K562 (cell line): ENCODE measurements around the gene SIRPA. TPM values are rescaled to one million over a fixed set of nuclear protein-coding genes. Genes with fewer than 3 reads are reported as not detected.

ENCODE experiments used
- ATAC-seq: fragments of 200-7000 bp; cut with Tn5 transposase; 3 replicates; pipeline ENCODE4 v1.9.1; 2020; ENCODE audit warnings: moderate library complexity
- BruUV-seq: library from RNA; stranded (reverse); fragments of 400-500 nt; replicated peaks from 2 replicates; lab custom pipeline; 2021; lab: Mats Ljungman, UMichigan
- CTCF ChIA-PET: fragments of 300-600 bp; formaldehyde crosslinking; extraction: SDS; loops from one replicate; lab custom pipeline; 2021; ENCODE audit warnings: low intra/inter-chr PET ratio; lab: Yijun Ruan, JAX
- POLR2A ChIA-PET: fragments of 300-600, 350-650 bp; sonication (Branson Sonifier 250); formaldehyde crosslinking; extraction: SDS; loops from one replicate; lab custom pipeline; 2021; ENCODE audit warnings: antibody characterized with exemption, inconsistent platforms; lab: Yijun Ruan, JAX
- DNase-seq, 4 experiments: peaks; one replicate each; pipeline versions ENCODE4 v3.0.0 to v3.0.0-alpha.2; 2011 to 2018; ENCODE audit warnings: low spot score in 3 of 4, mixed read lengths in 3 of 4; ENCODE audit errors: extremely low read depth in 1 of 4
- FAIRE-seq: peaks from 2 replicates; lab custom pipeline; 2011; peaks lifted over from hg19 to GRCh38; lab: Jason Lieb, UNC
- H2AFZ ChIP-seq: 2 replicates; pipeline ENCODE4 v1.6.0; 2011; ENCODE audit warnings: low read depth, low read length, control low read depth, inconsistent platforms
- H3K27ac ChIP-seq: fragments of 200-600 bp; 3 replicates; pipeline ENCODE4 v1.8.0; 2011; ENCODE audit warnings: low read depth, mild to moderate bottlenecking, control low read depth, inconsistent platforms, low read length, moderate library complexity, mixed read lengths; ENCODE audit errors: extremely low read depth
- H3K27me3 ChIP-seq, 2 experiments: fragments of 300-600 bp in 1 of 2; 2 replicates in 1 of 2; 3 replicates in 1 of 2; pipeline versions ENCODE4 v1.6.0 to v1.8.0; 2011; ENCODE audit warnings: inconsistent platforms in 2 of 2, low read length in 2 of 2, mild to moderate bottlenecking in 1 of 2, mixed read lengths in 1 of 2, moderate library complexity in 1 of 2; ENCODE audit not compliant: control insufficient read depth in 2 of 2, insufficient read depth in 2 of 2
- H3K36me3 ChIP-seq: fragments of 300-600 bp; 3 replicates; pipeline ENCODE4 v1.8.0; 2011; ENCODE audit warnings: mild to moderate bottlenecking, low read length, inconsistent platforms; ENCODE audit not compliant: control insufficient read depth, insufficient read depth
- H3K4me1 ChIP-seq, 2 experiments: fragments of 200-600 bp in 1 of 2; replicated peaks in 1 of 2; 2 replicates in 1 of 2; 3 replicates in 1 of 2; pipeline versions ENCODE4 v1.5.1 to v1.8.0; 2011; ENCODE audit warnings: inconsistent platforms in 2 of 2, low read length in 2 of 2, mild to moderate bottlenecking in 1 of 2, mixed read lengths in 1 of 2, moderate library complexity in 1 of 2; ENCODE audit not compliant: control insufficient read depth in 2 of 2, insufficient read depth in 2 of 2
- H3K4me2 ChIP-seq: 2 replicates; pipeline ENCODE4 v1.6.1; 2011; ENCODE audit warnings: low read length, control low read depth, inconsistent platforms, mixed read lengths; ENCODE audit not compliant: insufficient read depth
- H3K4me3 ChIP-seq: fragments of 200-600 bp; sonication (generic), shearing (Covaris generic); 2 replicates; pipeline ENCODE4 v1.5.1; 2016; ENCODE audit warnings: control low read depth, inconsistent platforms
- H3K79me2 ChIP-seq: fragments of 200-600 bp; 3 replicates; pipeline ENCODE4 v1.8.0; 2011; ENCODE audit warnings: low read length, inconsistent platforms; ENCODE audit not compliant: control insufficient read depth, insufficient read depth
- H3K9ac ChIP-seq, 2 experiments: 2 replicates each; pipeline versions ENCODE4 v1.6.0 to v1.6.1; 2011; ENCODE audit warnings: low read depth in 2 of 2, low read length in 2 of 2, control low read depth in 1 of 2, inconsistent platforms in 1 of 2, mild to moderate bottlenecking in 1 of 2, mixed read lengths in 1 of 2; ENCODE audit not compliant: insufficient read depth in 1 of 2
- H3K9me1 ChIP-seq: one replicate; pipeline ENCODE4 v1.6.0; 2011; ENCODE audit warnings: inconsistent platforms, mild to moderate bottlenecking, low read length, moderate library complexity; ENCODE audit not compliant: control insufficient read depth, insufficient read depth
- H3K9me3 ChIP-seq: replicated peaks from 2 replicates; pipeline ENCODE4 v1.5.1; 2011; ENCODE audit warnings: low read depth, low read length, inconsistent platforms; ENCODE audit not compliant: control insufficient read depth, insufficient read depth
- H4K20me1 ChIP-seq: replicated peaks from 2 replicates; pipeline ENCODE4 v1.6.1; 2011; ENCODE audit warnings: low read length, inconsistent platforms, mixed read lengths; ENCODE audit not compliant: control insufficient read depth, insufficient read depth
- CEBPG ChIP-seq, 3 experiments: fragments of 200-800 bp in 1 of 3; sonication (Bioruptor generic) in 1 of 3; sonication (generic) in 1 of 3; formaldehyde crosslinking in 1 of 3; IDR thresholded peaks in 2 of 3; conservative IDR thresholded peaks in 1 of 3; 2 replicates each; pipeline versions ENCODE4 v1.6.1 to v1.8.0; 2016 to 2022; ENCODE audit warnings: missing compliant biosample characterization in 2 of 3, missing genetic modification characterization in 2 of 3, mild to moderate bottlenecking in 1 of 3, missing genetic modification reagents in 1 of 3
- ELF4 ChIP-seq: fragments of 450-650 bp; formaldehyde crosslinking; IDR thresholded peaks from 2 replicates; pipeline ENCODE4 v1.4.0; 2022; ENCODE audit warnings: missing genetic modification characterization
- GABPA ChIP-seq: fragments of 200-800 bp; sonication (Bioruptor generic); conservative IDR thresholded peaks from 2 replicates; pipeline ENCODE4 v1.6.1; 2016; ENCODE audit warnings: low read depth, missing genetic modification characterization, missing compliant biosample characterization
- GATAD2A ChIP-seq: fragments of 450-650 bp; IDR thresholded peaks from 2 replicates; pipeline ENCODE4 v1.6.1; 2017
- HOXB6 ChIP-seq: fragments of 250-450 bp; sonication (Bioruptor Pico); IDR thresholded peaks from 2 replicates; pipeline ENCODE4 v1.5.1; 2022; ENCODE audit warnings: mild to moderate bottlenecking, borderline replicate concordance
- NR2F6 ChIP-seq: fragments of 450-650 bp; formaldehyde crosslinking; IDR thresholded peaks from 2 replicates; pipeline ENCODE4 v1.4.0; 2020; ENCODE audit warnings: mild to moderate bottlenecking
- POLR2AphosphoS2 ChIP-seq: IDR thresholded peaks from 2 replicates; pipeline ENCODE4 v1.6.1; 2012; ENCODE audit warnings: low read length, improper control_type of control experiment
- POLR2B ChIP-seq: fragments of 450-650 bp; IDR thresholded peaks from 2 replicates; pipeline ENCODE4 v1.6.1; 2018; ENCODE audit warnings: low read depth; ENCODE audit not compliant: partially characterized antibody
- TCF7 ChIP-seq: sonication (generic); IDR thresholded peaks from 2 replicates; pipeline ENCODE4 v1.6.1; 2016; ENCODE audit warnings: antibody characterized with exemption, borderline replicate concordance
- ZBTB34 ChIP-seq: fragments of 250-450 bp; sonication (Bioruptor Pico); IDR thresholded peaks from 2 replicates; pipeline ENCODE4 v1.8.0; 2021; ENCODE audit warnings: mild to moderate bottlenecking, moderate library complexity
- ZNF174 ChIP-seq: fragments of 250-450 bp; sonication (Bioruptor Pico); IDR thresholded peaks from 2 replicates; pipeline ENCODE4 v1.4.0; 2020; ENCODE audit warnings: mild to moderate bottlenecking
- ZNF277 ChIP-seq: fragments of 250-450 bp; sonication (Bioruptor Pico); IDR thresholded peaks from 2 replicates; pipeline ENCODE4 v1.8.0; 2022; ENCODE audit warnings: inconsistent platforms, mild to moderate bottlenecking, moderate library complexity, borderline replicate concordance
- ZNF408 ChIP-seq: fragments of 250-450 bp; sonication (Bioruptor Pico); IDR thresholded peaks from 2 replicates; pipeline ENCODE4 v1.4.0; 2020; ENCODE audit warnings: low read depth, mild to moderate bottlenecking, moderate library complexity
- ZNF592 ChIP-seq: fragments of 450-650 bp; IDR thresholded peaks from 2 replicates; pipeline ENCODE4 v1.6.1; 2017; ENCODE audit warnings: antibody characterized with exemption, mild to moderate bottlenecking
- ZNF707 ChIP-seq: fragments of 250-450 bp; sonication (Bioruptor Pico); conservative IDR thresholded peaks from 2 replicates; pipeline ENCODE4 v1.8.0; 2022; ENCODE audit warnings: inconsistent platforms, mild to moderate bottlenecking, moderate library complexity
- ZSCAN29 ChIP-seq: fragments of 450-650 bp; IDR thresholded peaks from 2 replicates; pipeline ENCODE4 v1.6.1; 2017
- WGBS: fragments of 100-300 bp; shearing (Covaris generic); methylation state at CpG from one replicate; pipeline ENCODE4 v1.1.6; 2016; ENCODE audit warnings: low coverage, mixed read lengths; ENCODE audit not compliant: insufficient coverage; ENCODE audit errors: missing lambda C conversion rate; 5-methylcytosine and 5-hydroxymethylcytosine counted together
- in situ Hi-C: fragments of 300-500 bp; cut with MboI; formaldehyde crosslinking; loops from 4 replicates; pipeline ENCODE4 v1.15.0; 2018; ENCODE audit warnings: inconsistent platforms, mixed read lengths
- intact Hi-C: fragments of 100-400 bp; cut with micrococcal nuclease; formaldehyde crosslinking; loops from 2 replicates; pipeline ENCODE4 v1.14.2; 2022
- polyA plus RNA-seq, 8 experiments: library from polyadenylated mRNA; depleted of rRNA in 4 of 8; stranded (reverse) in 5 of 8; unstranded in 3 of 8; fragments of >200 nt; fragmentation: Nextera tagmentation in 2 of 8; fragmentation: Illumina TruSeq in 1 of 8; extraction: Ambion mirVana in 2 of 8; extraction: Trizol in 1 of 8; gene quantifications; 2 replicates each; pipeline versions ENCODE4 v1.2.1 to v1.2.3, GENCODE V29; 2011 to 2014; ENCODE audit warnings: inconsistent platforms in 1 of 8, missing spikeins in 1 of 8
- total RNA-seq, 7 experiments: library from RNA; depleted of rRNA in 6 of 7; stranded (reverse); fragments of >200 nt in 6 of 7; fragmentation: Illumina TruSeq in 2 of 7; extraction: Trizol in 2 of 7; gene quantifications; 2 replicates each; pipeline versions ENCODE4 v1.2.1 to v1.2.3, GENCODE V29; 2011 to 2021; ENCODE audit warnings: low replicate concordance in 1 of 7

SIRPA gene
- total and polyA plus RNA-seq, 9 of the 15 experiments (the other 6 are each of a cell fraction or from before 2014, with no cell fraction given): 0.01 to 0.40 (median 0.11) TPM; not detected in 2

- 9% methylated on average over 9 of the region's 12 CpGs for WGBS
- Histone ChIP-seq H3K4me2 (no peak overlapping the region), H3K9ac (no peak overlapping the region), H4K20me1 (no peaks in the 10 kb centered on the region), H3K36me3 (no peaks in the 10 kb centered on the region), H3K9me3 (no peaks in the 10 kb centered on the region), H3K79me2 (no peaks in the 10 kb centered on the region), H3K4me1 (peaks cover 0 to 13% of the 10 kb centered on the region in 2 experiments; a peak in 2 of 5 replicates), H2AFZ (no peak overlapping the region), H3K27me3 (peaks cover 8 to 43% of the 10 kb centered on the region in 2 experiments; a peak in 4 of 5 replicates), H3K4me3 (no peak overlapping the region), H3K9me1 (no peaks in the 10 kb centered on the region), H3K27ac (no peak overlapping the region)
- DNase-seq (no peak), ATAC-seq (no peak), FAIRE-seq (no peak)
- intact Hi-C loops: no loop called here
- CTCF ChIA-PET: no interaction called here
- POLR2A ChIA-PET: no interaction called here
- no TSS peak for BruUV-seq
- in situ Hi-C loops: no loop called here
- TF ChIP-seq GATAD2A: no peak
- no peak for TF ChIP-seq POLR2B
- TF ChIP-seq HOXB6 (CRISPR knock-in tag): no peak
- no peak for TF ChIP-seq ZNF277 (CRISPR knock-in tag)
- TF ChIP-seq ZSCAN29: no peak
- no peak for TF ChIP-seq TCF7
- no peak for TF ChIP-seq POLR2AphosphoS2
- TF ChIP-seq ZNF592: no peak
- TF ChIP-seq CEBPG (CRISPR knock-in tag; IDR thresholded peaks at IDR 0.05): no peak
- TF ChIP-seq CEBPG (tag; conservative IDR thresholded peaks at IDR 0.05 in 1 of 2, IDR thresholded peaks at IDR 0.05 in 1 of 2): no peak
- no peak for TF ChIP-seq ZNF707 (CRISPR knock-in tag)
- no peak for TF ChIP-seq NR2F6
- TF ChIP-seq ZNF174 (CRISPR knock-in tag): no peak
- TF ChIP-seq ZBTB34 (CRISPR knock-in tag): no peak
- TF ChIP-seq ZNF408: no peak
- no peak for TF ChIP-seq GABPA (tag)
- TF ChIP-seq ELF4 (CRISPR knock-in tag): no peak
Observed at GRCh38 chr20:1896484-1897258, 1.5 kb downstream of the SIRPA start.
